NT2/D1 (cell line): ENCODE results near the gene MAPK12.

Experiments
- SUZ12 ChIP-seq: IDR thresholded peaks from 2 replicates; pipeline ENCODE4 v1.6.1; 2011; ENCODE audit not compliant: insufficient read length, insufficient read depth; ENCODE audit errors: extremely low read depth
- YY1 ChIP-seq: IDR thresholded peaks from 2 replicates; pipeline ENCODE4 v1.6.1; 2011; ENCODE audit not compliant: insufficient read length, insufficient read depth
- ZNF274 ChIP-seq: IDR thresholded peaks from 2 replicates; pipeline ENCODE4 v1.6.1; 2011; ENCODE audit warnings: mild to moderate bottlenecking, low read depth, low read length

DNA sequence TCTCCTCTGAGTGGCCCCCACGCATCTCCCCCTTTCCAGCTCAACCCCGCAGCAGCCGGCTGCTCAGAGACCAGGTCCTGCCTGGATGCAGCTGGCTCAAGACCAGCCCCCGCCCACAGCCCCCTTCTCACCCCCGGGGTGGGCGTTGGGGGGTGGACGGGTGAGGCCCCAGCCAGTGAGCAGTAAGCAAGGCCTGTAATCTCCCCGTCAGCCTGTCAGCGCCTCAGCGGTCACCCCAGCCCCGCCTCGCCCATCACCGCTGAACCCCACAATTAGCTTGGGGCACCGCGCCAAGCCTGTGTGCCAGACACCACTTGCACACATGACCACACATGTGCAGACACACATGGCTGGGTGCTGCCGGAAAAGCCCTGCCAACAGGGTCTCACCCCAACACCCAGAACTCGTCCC is 40.1 kb upstream of the MAPK12 start:
- TF ChIP-seq YY1 = no peak
- TF ChIP-seq ZNF274 = no peak
- TF ChIP-seq SUZ12 = no peak
